ENCODE measurements around the gene SIDT2.

The SIDT2 gene

DNA sequence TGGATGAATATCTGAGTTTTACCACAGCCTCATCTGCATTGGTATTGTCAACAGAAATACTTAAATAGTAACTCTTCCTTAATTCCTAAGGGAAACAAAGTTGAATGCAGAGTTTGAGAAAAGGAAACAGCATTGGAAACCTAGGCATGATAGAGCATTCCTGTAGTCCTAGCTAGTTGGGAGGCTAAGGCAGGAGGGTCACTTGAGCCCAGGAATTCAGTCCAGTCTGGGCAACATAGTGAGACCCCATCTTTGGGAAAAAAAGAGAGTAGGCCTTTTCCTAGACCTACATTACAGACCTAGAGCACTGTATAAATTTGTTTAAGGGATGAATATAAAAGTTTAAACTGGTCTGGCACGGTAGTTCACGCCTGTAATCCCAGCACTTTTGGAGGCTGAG, 21.0 kb upstream of the SIDT2 start:
- no peak for DNase-seq (ENCODE audit: low read depth)
- TF ChIP-seq, protein P1, sequence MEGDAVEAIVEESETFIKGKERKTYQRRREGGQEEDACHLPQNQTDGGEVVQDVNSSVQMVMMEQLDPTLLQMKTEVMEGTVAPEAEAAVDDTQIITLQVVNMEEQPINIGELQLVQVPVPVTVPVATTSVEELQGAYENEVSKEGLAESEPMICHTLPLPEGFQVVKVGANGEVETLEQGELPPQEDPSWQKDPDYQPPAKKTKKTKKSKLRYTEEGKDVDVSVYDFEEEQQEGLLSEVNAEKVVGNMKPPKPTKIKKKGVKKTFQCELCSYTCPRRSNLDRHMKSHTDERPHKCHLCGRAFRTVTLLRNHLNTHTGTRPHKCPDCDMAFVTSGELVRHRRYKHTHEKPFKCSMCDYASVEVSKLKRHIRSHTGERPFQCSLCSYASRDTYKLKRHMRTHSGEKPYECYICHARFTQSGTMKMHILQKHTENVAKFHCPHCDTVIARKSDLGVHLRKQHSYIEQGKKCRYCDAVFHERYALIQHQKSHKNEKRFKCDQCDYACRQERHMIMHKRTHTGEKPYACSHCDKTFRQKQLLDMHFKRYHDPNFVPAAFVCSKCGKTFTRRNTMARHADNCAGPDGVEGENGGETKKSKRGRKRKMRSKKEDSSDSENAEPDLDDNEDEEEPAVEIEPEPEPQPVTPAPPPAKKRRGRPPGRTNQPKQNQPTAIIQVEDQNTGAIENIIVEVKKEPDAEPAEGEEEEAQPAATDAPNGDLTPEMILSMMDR (IDR thresholded peaks at IDR 0.05; ENCODE audit: low read depth, low read length, missing control alignments) = no peak
- in situ Hi-C loops (cut with HindIII; ENCODE audit: low sequenced_read_pairs) = no loop called here
- H3K4me3 ChIP-seq (ENCODE audit: low read depth, low read length) = no peak overlapping the region

DNA sequence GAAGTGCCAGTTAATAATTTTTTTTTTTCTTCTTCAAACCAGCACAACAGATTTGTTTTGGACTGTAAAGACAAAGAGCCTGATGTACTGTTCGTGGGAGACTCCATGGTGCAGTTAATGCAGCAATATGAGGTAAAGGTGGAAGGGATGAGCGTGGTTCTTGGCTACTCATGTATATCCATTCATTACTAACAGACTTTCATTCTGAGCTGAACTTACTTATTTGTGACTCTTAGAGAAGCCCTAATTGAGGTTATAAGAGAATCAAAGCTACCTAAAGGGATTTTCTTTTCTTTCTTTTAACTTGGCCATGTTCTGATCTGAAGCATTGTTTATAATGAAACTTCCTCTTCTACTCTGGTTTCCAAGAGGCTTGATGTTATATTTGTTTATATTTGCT, 18.7 kb upstream of the SIDT2 start:
- DNase-seq (ENCODE audit: low read depth) = no peak
- TF ChIP-seq, protein P1 (IDR thresholded peaks at IDR 0.05; ENCODE audit: low read depth, low read length, missing control alignments) = no peak
- in situ Hi-C loops (cut with HindIII; ENCODE audit: low sequenced_read_pairs) = no loop called here
- no peak overlapping the region for H3K4me3 ChIP-seq (ENCODE audit: low read depth, low read length)

DNA sequence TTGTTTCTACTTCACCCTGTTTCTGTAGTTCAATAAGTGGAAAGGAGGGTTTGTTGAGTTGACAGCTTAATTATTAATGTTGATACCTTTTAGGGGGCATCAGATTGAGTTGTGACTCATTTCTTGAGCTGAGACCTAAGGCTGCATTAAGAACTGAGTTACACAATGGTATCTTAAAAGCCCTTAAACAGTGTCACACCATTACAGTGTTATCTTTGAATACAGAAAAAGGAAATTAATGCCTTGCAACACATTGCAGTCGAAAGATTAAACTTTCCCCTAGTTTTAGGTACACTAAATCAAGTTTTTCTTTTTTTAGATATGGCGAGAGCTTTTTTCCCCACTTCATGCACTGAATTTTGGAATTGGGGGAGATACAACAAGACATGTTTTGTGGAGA, 17.7 kb upstream of the SIDT2 start:
- in situ Hi-C loops (cut with HindIII; ENCODE audit: low sequenced_read_pairs) = no loop called here
- TF ChIP-seq, protein P1 (IDR thresholded peaks at IDR 0.05; ENCODE audit: low read depth, low read length, missing control alignments) = no peak

DNA sequence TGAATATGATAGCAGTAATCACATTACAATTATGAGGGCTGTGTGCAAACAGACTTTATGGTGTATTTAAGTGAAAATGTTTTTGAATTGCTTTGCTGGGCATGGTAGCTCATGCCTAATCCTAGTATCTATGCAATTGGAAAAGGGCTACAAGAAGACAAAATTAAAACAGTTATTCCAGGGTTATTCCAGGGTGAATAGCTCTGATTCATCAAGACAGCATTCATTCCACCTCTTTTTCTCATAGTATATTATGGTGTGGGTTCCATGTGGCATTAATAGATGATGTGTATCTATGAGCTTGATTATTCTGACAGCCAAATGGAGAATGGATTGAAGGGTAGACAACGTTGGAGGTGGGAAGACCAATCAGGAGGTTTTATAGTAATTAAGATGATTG, 12.1 kb upstream of the SIDT2 start:
- in situ Hi-C loops (cut with HindIII; ENCODE audit: low sequenced_read_pairs) = no loop called here
- DNase-seq (ENCODE audit: low read depth) = no peak
- TF ChIP-seq, protein P1 (IDR thresholded peaks at IDR 0.05; ENCODE audit: low read depth, low read length, missing control alignments) = no peak
- H3K4me3 ChIP-seq (ENCODE audit: low read depth, low read length) = no peak overlapping the region

More for the DNA sequence above, 17.7 kb upstream of the SIDT2 start:
- H3K4me3 ChIP-seq (ENCODE audit: low read depth, low read length) = no peak overlapping the region
- no peak for DNase-seq (ENCODE audit: low read depth)

DNA sequence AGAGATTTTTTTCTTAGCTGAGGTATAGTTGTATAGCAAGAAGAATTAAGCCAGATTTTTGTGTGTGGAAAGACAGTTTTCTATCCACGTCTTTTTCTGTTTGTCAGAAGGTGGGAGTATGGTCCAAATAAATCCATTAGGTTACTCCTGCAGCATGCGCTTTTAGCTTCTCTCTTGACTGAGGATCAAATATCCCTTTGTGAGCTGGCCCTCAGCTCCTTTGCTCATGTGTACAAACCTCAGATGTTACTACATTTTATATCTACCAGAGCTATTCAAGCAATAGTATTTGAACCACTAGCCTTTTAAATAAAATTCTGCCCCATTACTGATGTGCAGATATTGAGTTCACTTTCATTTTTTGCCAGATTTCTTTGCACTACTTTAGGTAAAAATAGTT, 8.8 kb upstream of the SIDT2 start:
- H3K4me3 ChIP-seq (ENCODE audit: low read depth, low read length) = no peak overlapping the region
- DNase-seq (ENCODE audit: low read depth) = no peak
- TF ChIP-seq, protein P1 (IDR thresholded peaks at IDR 0.05; ENCODE audit: low read depth, low read length, missing control alignments) = no peak
- in situ Hi-C loops (cut with HindIII; ENCODE audit: low sequenced_read_pairs) = no loop called here

DNA sequence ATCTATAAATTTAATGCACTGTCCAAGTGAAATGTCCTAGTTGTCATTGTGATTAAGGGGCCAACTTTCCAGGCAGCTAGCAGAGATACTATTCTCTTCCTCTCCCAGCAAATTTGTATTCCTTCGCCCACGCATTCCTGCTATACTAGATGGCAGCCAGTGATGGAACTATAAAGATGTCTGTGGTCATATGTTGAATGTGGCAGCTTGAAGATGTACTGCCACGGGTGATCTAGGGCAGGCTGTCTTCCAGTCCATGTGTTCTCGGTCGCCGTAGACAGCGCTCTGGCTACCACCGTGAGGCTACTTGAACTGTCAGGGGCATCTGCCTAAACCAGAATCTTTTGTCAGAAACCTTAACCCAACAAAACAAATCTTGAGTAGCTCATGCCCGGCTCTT, 8.3 kb upstream of the SIDT2 start:
- no peak overlapping the region for H3K4me3 ChIP-seq (ENCODE audit: low read depth, low read length)
- TF ChIP-seq, protein P1 (IDR thresholded peaks at IDR 0.05; ENCODE audit: low read depth, low read length, missing control alignments) = no peak
- in situ Hi-C loops (cut with HindIII; ENCODE audit: low sequenced_read_pairs) = no loop called here
- DNase-seq (ENCODE audit: low read depth) = no peak

DNA sequence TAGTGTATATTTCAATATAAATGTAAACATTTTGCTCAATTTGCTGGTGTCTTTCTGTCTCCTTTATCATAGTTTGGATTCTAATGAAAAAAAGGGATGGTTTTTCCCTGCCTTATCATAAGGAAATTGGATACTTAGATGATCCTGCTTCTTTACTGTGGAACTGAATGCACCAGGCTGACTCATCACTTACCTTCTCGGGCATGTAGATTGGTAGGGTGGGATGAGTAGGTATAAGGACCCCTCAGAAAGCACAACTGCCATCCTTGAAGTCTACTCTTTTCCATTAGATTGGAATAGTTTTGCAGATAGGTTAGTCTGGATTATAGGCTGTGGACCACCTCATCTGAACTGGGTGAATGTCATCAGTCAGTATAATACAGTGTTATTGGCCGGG, 7.5 kb upstream of the SIDT2 start:
- no peak overlapping the region for H3K4me3 ChIP-seq (ENCODE audit: low read depth, low read length)
- TF ChIP-seq, protein P1 (IDR thresholded peaks at IDR 0.05; ENCODE audit: low read depth, low read length, missing control alignments) = no peak
- in situ Hi-C loops (cut with HindIII; ENCODE audit: low sequenced_read_pairs) = no loop called here
- DNase-seq (ENCODE audit: low read depth) = no peak
